ENCODE measurements around the gene OR10H3. TPM values are rescaled to one million over a fixed set of nuclear protein-coding genes. Genes with fewer than 3 reads are reported as not detected.
"Not testable (repeated sequence)": the region's sequence is repeated elsewhere in the genome, so short reads cannot be mapped to it uniquely, and the experiment has no call there.

The OR10H3 gene
- total and polyA plus RNA-seq, 5 donors, result not detected

GRCh38 chr19:15732388-15732787 is 5.4 kb upstream of the OR10H3 start:
- no peaks in the 10 kb centered on the region for H3K9me3 ChIP-seq (ENCODE audit: control insufficient read depth, low read length)
- DNase-seq, result no peak
- H3K4me3 ChIP-seq (ENCODE audit: low read length), result no peak overlapping the region
- no peak overlapping the region for H3K27ac ChIP-seq (ENCODE audit: low read length)
- intact Hi-C loops (cut with DNase I), result no loop called here
- no peaks in the 10 kb centered on the region for H3K4me1 ChIP-seq (ENCODE audit: control insufficient read depth, insufficient read depth, low read length)
- no peak for ATAC-seq
- 25% methylated on average over 1 of the region's 1 CpG for WGBS
- no peaks in the 10 kb centered on the region for H3K27me3 ChIP-seq (ENCODE audit: control insufficient read depth, insufficient read depth)

GRCh38 chr19:15733895-15734294 is 3.9 kb upstream of the OR10H3 start:
- 60% methylated on average over 6 of the region's 6 CpGs for WGBS
- Histone ChIP-seq H3K4me1 (ENCODE audit: control insufficient read depth, insufficient read depth, low read length) (no peaks in the 10 kb centered on the region), H3K27me3 (ENCODE audit: control insufficient read depth, insufficient read depth) (no peaks in the 10 kb centered on the region), H3K4me3 (ENCODE audit: low read length) (no peak overlapping the region), H3K27ac (ENCODE audit: low read length) (no peak overlapping the region), H3K9me3 (ENCODE audit: control insufficient read depth, low read length) (no peaks in the 10 kb centered on the region)
- no peak for ATAC-seq
- intact Hi-C loops (cut with DNase I), result no loop called here
- no peak for DNase-seq

GRCh38 chr19:15740785-15741184 is 3.0 kb downstream of the OR10H3 start:
- no peak for DNase-seq
- no peak overlapping the region for H3K4me3 ChIP-seq (ENCODE audit: low read length)
- ATAC-seq, result no peak
- no peak overlapping the region for H3K27ac ChIP-seq (ENCODE audit: low read length)
- H3K4me1 ChIP-seq (ENCODE audit: control insufficient read depth, insufficient read depth, low read length), result no peaks in the 10 kb centered on the region
- H3K9me3 ChIP-seq (ENCODE audit: control insufficient read depth, low read length), result peaks cover 2% of the 10 kb centered on the region
- WGBS, result 61% methylated on average over 1 of the region's 1 CpG
- H3K27me3 ChIP-seq (ENCODE audit: control insufficient read depth, insufficient read depth), result no peaks in the 10 kb centered on the region
- intact Hi-C loops (cut with DNase I), result no loop called here

GRCh38 chr19:15748239-15748638 is 10.5 kb downstream of the OR10H3 start:
- ATAC-seq, result no peak

GRCh38 chr19:15758379-15758778 is 20.6 kb downstream of the OR10H3 start:
- no peak overlapping the region for H3K27ac ChIP-seq (ENCODE audit: low read length)
- ATAC-seq (no peak), DNase-seq (no peak)
- no peaks in the 10 kb centered on the region for H3K27me3 ChIP-seq (ENCODE audit: control insufficient read depth, insufficient read depth)
- H3K4me1 ChIP-seq (ENCODE audit: control insufficient read depth, insufficient read depth, low read length), result no peaks in the 10 kb centered on the region
- intact Hi-C loops (cut with DNase I), result no loop called here
- WGBS, result 53% methylated on average over 2 of the region's 2 CpGs
- H3K4me3 ChIP-seq (ENCODE audit: low read length), result no peak overlapping the region
- no peaks in the 10 kb centered on the region for H3K9me3 ChIP-seq (ENCODE audit: control insufficient read depth, low read length)

More at GRCh38 chr19:15748239-15748638, 10.5 kb downstream of the OR10H3 start:
- Histone ChIP-seq H3K27me3 (ENCODE audit: control insufficient read depth, insufficient read depth) (no peaks in the 10 kb centered on the region), H3K4me1 (ENCODE audit: control insufficient read depth, insufficient read depth, low read length) (no peaks in the 10 kb centered on the region), H3K27ac (ENCODE audit: low read length) (no peak overlapping the region), H3K9me3 (ENCODE audit: control insufficient read depth, low read length) (no peaks in the 10 kb centered on the region), H3K4me3 (ENCODE audit: low read length) (no peak overlapping the region)
- DNase-seq, result no peak
- intact Hi-C loops (cut with DNase I), result no loop called here
- WGBS, result 83% methylated on average over 2 of the region's 2 CpGs

- Histone ChIP-seq H3K27me3 (ENCODE audit: control insufficient read depth, insufficient read depth) (no peaks in the 10 kb centered on the region), H3K27ac (ENCODE audit: low read length) (no peak overlapping the region), H3K4me3 (ENCODE audit: low read length) (no peak overlapping the region), H3K4me1 (ENCODE audit: control insufficient read depth, insufficient read depth, low read length) (no peaks in the 10 kb centered on the region), H3K9me3 (ENCODE audit: control insufficient read depth, low read length) (no peaks in the 10 kb centered on the region)
- WGBS, result 43% methylated on average over 28 of the region's 28 CpGs
- ATAC-seq, result no peak
- no peak for DNase-seq
- intact Hi-C loops (cut with DNase I), result no loop called here
Observed at GRCh38 chr19:15759962-15760565, 22.3 kb downstream of the OR10H3 start.

- ATAC-seq, result no peak
- Histone ChIP-seq H3K9me3 (ENCODE audit: control insufficient read depth, low read length) (peaks cover 4% of the 10 kb centered on the region), H3K4me1 (ENCODE audit: control insufficient read depth, insufficient read depth, low read length) (no peaks in the 10 kb centered on the region), H3K4me3 (ENCODE audit: low read length) (no peak overlapping the region), H3K27me3 (ENCODE audit: control insufficient read depth, insufficient read depth) (no peaks in the 10 kb centered on the region), H3K27ac (ENCODE audit: low read length) (no peak overlapping the region)
- intact Hi-C loops (cut with DNase I), result no loop called here
- DNase-seq, result no peak
- WGBS, result 32% methylated on average over 6 of the region's 6 CpGs
Observed at GRCh38 chr19:15769586-15769985, 31.8 kb downstream of the OR10H3 start.

- H3K9me3 ChIP-seq (ENCODE audit: control insufficient read depth, low read length); H3K27me3 ChIP-seq (ENCODE audit: control insufficient read depth, insufficient read depth); DNase-seq; H3K27ac ChIP-seq (ENCODE audit: low read length); H3K4me1 ChIP-seq (ENCODE audit: control insufficient read depth, insufficient read depth, low read length); H3K4me3 ChIP-seq (ENCODE audit: low read length); intact Hi-C loops (cut with DNase I): not testable (repeated sequence)
- WGBS, result 78% methylated on average over 3 of the region's 3 CpGs
- peak in 1 of 2 donors; percentile 11 for ATAC-seq
Observed at GRCh38 chr19:15774159-15774558, 36.4 kb downstream of the OR10H3 start.

- Histone ChIP-seq H3K9me3 (ENCODE audit: control insufficient read depth, low read length) (no peaks in the 10 kb centered on the region), H3K4me3 (ENCODE audit: low read length) (no peak overlapping the region), H3K4me1 (ENCODE audit: control insufficient read depth, insufficient read depth, low read length) (peaks cover 6% of the 10 kb centered on the region), H3K27me3 (ENCODE audit: control insufficient read depth, insufficient read depth) (no peaks in the 10 kb centered on the region), H3K27ac (ENCODE audit: low read length) (no peak overlapping the region)
- DNase-seq (no peak), ATAC-seq (no peak)
- 78% methylated on average over 2 of the region's 2 CpGs for WGBS
- intact Hi-C loops (cut with DNase I), result loop anchor here in 1 of 4 donors (5.0 kb wide), 1 partner anchor 103 kb away; the partner anchor contains the start of gene CYP4F12
Observed at GRCh38 chr19:15775249-15775648, 37.5 kb downstream of the OR10H3 start.

- WGBS, result 92% methylated on average over 4 of the region's 4 CpGs
- Histone ChIP-seq H3K9me3 (ENCODE audit: control insufficient read depth, low read length) (no peaks in the 10 kb centered on the region), H3K4me1 (ENCODE audit: control insufficient read depth, insufficient read depth, low read length) (peaks cover 6% of the 10 kb centered on the region), H3K4me3 (ENCODE audit: low read length) (no peak overlapping the region), H3K27me3 (ENCODE audit: control insufficient read depth, insufficient read depth) (no peaks in the 10 kb centered on the region), H3K27ac (ENCODE audit: low read length) (no peak overlapping the region)
- intact Hi-C loops (cut with DNase I), result loop anchor here in 1 of 4 donors (5.0 kb wide), 1 partner anchor 104 kb away; the partner anchor contains the start of gene CYP4F12
- no peak for ATAC-seq
- DNase-seq, result no peak
Observed at GRCh38 chr19:15776264-15776663, 38.5 kb downstream of the OR10H3 start.

- DNase-seq (no peak), ATAC-seq (no peak)
- Histone ChIP-seq H3K4me3 (ENCODE audit: low read length) (no peak overlapping the region), H3K27ac (ENCODE audit: low read length) (no peak overlapping the region), H3K4me1 (ENCODE audit: control insufficient read depth, insufficient read depth, low read length) (peaks cover 9% of the 10 kb centered on the region), H3K27me3 (ENCODE audit: control insufficient read depth, insufficient read depth) (no peaks in the 10 kb centered on the region), H3K9me3 (ENCODE audit: control insufficient read depth, low read length) (no peaks in the 10 kb centered on the region)
- WGBS, result 47% methylated on average over 9 of the region's 9 CpGs
- intact Hi-C loops (cut with DNase I), result loop anchor here in 1 of 4 donors (5.0 kb wide), 1 partner anchor 105 kb away; the partner anchor contains the start of gene CYP4F12
Observed at GRCh38 chr19:15776991-15777970, 39.5 kb downstream of the OR10H3 start.

Measured in right cardiac atrium (tissue), 5 donors.